GM19438 (cell line): Measurements from ENCODE around the gene SELPLG.
"Not testable (repeated sequence)": the region's sequence is repeated elsewhere in the genome, so short reads cannot be mapped to it uniquely, and the experiment has no call there.

Experiments
- ATAC-seq: cut with Tn5 transposase; IDR thresholded peaks from one replicate; pipeline ENCODE4 v1.9.1; 2021; ENCODE audit warnings: low read depth; ENCODE audit not compliant: unreplicated experiment

Gene SELPLG, protein sequence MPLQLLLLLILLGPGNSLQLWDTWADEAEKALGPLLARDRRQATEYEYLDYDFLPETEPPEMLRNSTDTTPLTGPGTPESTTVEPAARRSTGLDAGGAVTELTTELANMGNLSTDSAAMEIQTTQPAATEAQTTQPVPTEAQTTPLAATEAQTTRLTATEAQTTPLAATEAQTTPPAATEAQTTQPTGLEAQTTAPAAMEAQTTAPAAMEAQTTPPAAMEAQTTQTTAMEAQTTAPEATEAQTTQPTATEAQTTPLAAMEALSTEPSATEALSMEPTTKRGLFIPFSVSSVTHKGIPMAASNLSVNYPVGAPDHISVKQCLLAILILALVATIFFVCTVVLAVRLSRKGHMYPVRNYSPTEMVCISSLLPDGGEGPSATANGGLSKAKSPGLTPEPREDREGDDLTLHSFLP

DNA sequence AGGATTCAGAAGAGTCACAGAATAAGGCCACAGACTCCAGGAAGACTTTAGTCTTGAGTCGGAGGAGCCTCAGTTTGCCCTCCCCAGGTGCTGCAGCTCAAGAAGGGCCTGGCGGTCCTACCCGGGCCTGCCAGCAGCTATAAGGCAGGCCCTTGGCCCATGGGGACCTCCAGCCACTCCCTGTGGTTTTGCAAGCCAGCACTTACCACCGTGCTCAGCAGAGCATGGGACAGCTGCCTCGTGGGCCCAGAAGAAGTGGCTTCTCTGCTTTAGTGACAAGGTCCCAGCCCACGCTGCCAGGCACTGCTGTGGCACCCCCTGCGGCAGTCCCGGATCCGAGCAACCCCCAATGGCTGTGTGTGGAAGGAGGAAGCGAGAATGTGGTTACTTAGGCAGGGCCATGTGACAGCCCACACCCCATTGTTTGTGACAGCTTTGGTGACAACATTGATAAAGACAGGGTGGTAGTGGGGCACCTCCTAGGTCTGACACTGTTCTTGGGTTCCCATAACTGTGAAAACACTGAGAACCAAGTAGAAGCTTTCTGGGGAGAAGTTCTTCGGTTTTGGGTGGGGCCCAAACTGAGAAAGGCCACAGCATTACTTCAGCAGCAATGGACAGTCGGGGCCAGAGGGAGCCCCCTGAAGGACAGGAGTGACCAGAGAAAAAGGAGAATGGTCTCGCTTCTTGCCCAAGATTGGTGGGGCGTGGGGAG lies at the start of gene SELPLG:
TSS of gene SELPLG (minus strand) at position 361 of the 715 bp plus-strand sequence. CDS start 9,587 bp downstream, outside the sequence.
- ATAC-seq: peak; percentile 45

DNA sequence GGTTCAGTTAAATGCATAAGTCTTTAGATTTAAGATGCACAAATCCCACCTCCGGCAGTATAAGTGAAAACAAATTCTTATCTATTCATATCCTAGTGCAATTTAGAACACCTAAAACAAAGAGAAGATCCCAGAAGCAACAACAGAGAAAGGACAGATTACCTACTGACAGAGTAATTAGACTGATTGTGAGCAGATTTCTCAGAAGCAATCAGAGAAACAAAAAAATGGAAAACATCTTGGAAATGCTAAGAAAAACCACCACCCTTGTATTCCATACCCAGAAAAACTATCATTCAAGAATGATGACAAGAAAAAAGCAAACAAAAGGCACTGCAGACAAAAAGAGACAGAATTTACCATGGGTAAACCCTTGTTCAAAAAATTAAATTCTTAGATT lies 47.6 kb upstream of the SELPLG start:
- no peak for ATAC-seq

DNA sequence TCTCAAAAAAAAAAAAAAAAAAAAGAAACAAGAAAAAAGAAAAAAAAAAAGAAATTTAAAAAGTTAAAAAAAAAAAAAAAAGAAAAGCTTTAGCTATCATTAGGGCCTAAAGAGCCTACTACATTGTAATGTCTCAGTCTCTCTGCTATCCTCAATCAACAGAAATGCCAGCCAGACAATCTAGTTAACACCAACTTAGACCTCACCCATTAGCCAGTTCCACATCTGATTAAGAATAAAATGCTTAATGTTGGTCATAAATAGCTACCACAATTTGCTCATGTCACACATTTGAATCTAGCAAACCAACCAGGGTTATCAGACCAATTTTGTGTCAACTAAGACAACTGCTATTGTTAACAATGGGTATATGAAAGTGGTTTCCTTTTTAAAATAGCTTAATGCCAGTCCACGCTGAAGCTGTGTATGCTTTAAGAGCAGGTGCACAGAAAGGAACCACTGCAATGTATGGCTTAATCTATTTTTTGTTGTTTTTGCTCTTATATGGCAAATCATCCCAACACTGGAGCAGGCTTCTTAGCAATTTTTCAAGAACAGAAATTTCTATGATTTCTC lies 45.5 kb upstream of the SELPLG start:
- ATAC-seq: no peak

DNA sequence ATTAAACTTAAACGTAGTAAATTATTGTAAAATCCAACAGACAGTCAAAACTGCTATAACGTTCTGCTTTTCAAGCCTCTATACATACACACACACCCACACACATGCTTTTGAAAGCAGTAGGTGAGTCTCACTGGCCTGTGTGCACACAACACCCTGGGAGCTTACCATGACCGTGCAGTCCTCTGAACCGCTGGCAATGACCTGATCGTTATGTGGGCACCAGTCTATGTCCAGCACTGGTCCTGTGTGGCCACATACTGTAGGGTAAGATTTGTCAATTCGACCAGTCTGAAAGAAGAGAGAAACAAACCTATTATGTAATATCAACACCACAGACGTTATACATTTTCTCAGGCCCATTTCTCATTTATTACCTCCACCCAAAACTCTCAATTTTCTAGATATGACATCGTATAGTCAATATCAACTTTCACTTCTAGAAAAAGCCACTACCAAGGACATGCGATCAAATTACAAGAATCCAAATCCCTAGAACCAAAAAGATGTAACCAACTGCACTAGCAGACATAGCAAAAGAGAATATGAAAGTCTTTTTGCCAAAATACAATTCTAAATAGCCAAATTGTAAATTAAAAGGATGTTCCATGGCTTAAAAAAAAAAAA lies 44.5 kb upstream of the SELPLG start:
- ATAC-seq: no peak

DNA sequence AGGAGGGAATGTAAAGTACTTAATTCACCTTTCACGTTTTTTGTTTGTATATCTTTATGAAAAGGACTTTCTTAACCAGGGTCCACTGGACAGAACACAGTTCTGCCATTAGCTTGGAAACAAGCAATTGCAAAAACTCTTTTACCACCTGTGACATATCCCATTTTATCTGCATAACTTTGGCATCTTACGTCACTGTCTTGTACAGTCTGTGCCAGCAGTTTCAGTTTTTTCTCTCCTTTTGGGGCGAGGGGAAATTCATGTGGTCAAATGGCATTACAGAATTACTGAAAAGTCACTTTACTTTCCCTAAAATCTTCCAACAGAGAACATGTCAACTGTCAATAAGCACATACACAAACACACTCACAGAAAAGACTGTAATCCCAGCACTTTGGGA lies 43.7 kb upstream of the SELPLG start:
- ATAC-seq: no peak

DNA sequence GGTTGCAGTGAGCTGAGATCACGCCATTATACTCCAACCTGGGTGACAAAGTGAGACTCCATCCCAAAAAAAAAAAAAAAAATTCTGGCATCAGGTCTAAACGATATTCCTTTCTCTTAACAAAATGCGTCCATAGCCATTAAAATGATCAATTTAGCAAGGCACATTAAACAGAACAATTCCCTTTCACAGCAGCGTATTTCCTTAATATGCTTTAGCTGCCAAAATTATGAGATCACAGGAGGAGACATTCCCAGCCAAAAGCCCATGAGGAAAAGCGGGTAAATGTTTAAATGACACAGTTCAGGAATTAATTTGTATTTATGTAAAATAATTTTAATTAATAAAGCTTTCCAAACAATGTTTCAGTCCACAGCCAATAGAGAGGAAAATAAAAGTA lies 43.0 kb upstream of the SELPLG start:
- ATAC-seq: no peak

DNA sequence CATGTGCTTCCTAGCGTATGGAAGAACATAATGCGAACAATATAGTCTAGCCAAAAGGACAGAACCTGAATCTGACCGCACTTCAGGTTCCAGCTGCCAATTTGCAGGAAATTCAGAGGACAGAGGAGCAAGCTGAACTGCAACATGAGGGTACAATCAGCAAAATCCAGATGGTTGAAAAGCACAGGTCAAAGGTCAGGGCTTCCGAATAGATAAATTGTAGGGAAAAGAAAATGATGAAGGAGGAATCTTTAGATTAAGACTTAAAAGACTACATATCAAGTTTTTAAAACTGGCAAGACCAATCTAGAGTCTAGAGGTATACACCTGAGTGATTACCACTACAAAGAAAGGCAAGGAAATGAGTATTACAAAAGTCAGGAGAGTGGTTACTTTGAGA lies 42.1 kb upstream of the SELPLG start:
- ATAC-seq: no peak

DNA sequence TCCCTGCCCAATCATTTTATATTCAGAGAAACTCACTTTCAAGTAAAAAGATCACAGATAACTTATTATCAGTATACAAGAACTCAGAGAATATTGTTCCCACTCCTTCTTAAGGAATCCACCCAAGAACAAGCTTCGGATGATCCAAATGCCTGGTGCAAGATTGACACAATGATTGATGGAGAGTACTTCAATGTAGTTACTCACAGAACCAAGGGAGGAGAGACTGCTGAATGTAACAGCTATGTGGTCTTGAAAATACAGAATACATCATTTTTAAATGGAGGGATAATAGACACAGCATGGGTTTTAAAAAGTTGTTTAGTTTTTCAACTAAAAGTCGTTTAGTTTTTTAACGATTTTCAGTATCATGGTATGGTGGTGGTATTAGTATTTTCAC lies 38.4 kb upstream of the SELPLG start:
- ATAC-seq: no peak

DNA sequence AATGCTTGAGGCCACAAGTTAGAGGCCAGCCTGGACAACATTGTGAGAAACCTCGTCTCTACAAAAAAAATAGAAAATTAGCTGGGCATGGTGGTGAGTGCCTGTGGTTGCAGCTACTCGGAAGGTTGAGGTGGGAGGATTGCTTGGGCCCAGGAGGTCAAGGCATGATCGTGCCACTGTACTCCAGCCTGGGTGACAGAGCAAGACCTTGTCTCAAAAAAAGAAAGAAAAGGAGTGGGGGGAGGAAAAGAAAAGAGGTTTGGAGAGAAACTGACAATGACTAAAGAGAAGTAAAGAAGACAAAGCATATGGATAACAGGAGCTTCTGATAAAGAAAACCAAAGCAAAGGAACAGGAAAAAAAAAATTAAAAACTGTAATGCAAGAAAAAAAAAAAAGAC lies 37.4 kb upstream of the SELPLG start:
- ATAC-seq: no peak

DNA sequence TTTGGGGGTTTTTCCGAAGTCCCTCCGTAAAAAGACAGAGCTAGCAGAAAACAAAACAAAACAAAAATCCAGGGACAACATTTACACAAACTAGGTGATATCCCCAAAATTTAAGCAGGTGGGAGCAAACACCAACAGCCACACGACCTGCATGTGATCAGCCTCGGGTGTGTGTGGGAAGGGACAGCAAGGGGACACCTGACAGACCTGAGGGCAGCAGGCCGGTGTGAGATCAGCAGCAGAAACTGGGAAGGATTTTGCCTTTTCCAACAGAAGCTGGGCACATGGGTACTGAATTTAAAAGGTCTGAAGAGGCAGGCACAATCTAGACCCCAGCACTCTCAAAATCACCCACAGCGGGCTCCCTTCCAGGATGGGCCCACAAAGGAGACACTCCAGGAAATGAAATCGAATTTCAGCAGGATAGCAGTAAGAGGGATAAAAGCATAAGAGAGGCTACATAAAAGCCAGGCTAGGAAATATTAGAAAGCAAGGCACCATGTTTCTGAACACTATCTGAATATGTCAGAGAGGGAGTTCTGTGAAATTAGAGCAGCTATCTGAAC lies 36.5 kb upstream of the SELPLG start:
- ATAC-seq: no peak

DNA sequence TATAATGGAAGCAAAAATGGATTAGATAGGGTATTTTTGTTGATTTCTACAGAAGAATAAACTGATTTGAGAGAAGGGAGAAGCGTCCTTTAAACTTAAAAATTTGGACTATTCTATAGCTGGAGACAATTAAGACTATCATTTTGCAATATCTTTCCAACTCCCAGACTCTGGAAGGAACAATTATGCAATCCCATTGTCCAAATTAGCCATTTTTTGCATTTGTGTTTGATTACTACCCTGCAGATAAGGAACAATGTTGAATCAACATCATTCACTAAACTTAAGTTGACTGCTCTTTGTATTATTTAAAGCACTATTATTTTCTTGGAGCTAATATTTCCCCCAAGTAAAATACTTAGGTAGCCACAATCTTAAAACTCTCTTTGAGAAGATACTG lies 34.8 kb upstream of the SELPLG start:
- no peak for ATAC-seq

DNA sequence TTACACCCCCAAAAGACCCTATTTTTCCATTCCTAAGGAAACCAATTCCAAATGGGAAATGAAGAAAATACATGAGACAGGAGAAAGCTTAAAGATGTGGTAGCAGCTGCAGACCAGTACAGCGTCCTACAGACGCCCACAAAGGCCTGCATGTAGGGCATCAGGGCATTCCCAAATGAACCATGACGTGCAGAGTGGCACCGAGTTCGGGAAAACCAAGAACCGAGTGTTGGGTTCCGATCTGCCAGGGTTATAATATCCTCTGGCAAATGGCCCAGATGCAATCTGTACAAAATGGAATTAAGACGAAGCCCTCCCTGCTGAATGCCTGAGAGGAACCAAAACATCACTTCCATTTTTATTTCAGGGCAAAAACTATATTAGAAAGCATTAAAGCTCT lies 34.4 kb upstream of the SELPLG start:
- ATAC-seq: no peak

DNA sequence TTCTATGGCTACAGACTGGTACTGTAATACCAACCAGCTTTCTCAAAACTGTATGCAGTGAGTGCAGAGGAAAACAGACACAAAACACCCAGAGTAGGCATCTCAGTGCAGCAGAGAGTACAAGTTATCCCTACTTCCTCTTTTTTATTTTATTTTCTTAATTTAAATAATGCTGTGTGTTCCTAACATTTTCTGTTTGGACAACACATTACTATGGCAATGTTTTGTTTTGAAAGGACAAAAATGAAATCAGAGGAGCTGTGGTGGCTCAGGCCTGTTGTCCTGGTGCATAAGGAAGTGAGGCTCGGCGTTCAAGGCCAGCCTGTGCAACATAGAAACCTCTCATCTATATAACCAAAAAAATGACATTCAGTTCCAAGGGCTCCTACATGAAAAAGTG lies 33.7 kb upstream of the SELPLG start:
- ATAC-seq: no peak

DNA sequence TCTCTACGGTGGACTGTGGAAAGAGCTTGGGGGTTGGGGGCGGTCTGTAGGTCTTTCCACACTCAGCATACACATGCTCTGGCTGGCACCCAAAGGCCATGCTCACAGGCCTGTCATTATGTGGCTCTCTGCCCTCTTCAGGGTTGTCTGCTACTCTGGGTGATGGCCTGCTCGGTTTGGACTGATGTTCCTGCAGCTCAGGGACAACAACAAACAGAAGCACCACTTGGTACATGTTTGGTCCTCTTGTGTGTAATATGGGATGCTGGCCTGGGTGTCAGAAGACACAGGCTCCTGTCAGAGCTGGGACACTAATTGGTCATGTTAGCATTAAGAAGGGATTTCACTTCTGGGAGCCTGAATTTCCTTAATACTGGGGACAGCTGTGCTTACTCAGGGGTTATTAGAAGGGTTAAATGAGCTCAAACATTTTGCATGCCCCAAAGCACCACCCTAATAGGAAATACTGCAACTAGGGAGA lies 32.7 kb upstream of the SELPLG start:
- ATAC-seq: no peak

DNA sequence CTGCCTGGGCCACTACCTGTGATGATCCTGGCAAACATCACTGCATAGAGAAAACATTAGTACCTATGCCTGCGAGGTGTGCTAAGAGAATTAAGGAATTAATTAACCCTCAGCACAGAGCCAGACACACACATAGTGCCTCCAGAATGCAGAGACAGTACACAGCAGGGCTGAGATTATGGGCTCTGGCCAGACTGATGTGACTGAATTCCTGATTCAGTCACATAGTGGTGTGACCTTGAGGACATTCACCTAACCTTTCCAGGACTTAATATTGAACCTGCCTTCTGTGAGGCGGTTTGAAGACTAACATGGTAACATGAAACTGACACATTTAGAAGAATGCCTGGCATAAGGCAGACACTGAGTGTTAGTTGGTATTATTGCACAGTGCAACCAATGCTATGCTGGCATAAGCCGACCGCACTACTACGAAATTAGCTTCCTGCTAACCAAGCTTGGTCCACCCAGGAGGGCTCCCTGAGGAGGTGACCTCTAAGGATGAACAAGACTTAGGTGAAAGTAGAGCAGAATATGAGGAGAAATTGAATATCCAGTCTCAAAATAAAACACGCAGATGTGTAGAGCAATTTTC lies 32.0 kb upstream of the SELPLG start:
- ATAC-seq: no peak

DNA sequence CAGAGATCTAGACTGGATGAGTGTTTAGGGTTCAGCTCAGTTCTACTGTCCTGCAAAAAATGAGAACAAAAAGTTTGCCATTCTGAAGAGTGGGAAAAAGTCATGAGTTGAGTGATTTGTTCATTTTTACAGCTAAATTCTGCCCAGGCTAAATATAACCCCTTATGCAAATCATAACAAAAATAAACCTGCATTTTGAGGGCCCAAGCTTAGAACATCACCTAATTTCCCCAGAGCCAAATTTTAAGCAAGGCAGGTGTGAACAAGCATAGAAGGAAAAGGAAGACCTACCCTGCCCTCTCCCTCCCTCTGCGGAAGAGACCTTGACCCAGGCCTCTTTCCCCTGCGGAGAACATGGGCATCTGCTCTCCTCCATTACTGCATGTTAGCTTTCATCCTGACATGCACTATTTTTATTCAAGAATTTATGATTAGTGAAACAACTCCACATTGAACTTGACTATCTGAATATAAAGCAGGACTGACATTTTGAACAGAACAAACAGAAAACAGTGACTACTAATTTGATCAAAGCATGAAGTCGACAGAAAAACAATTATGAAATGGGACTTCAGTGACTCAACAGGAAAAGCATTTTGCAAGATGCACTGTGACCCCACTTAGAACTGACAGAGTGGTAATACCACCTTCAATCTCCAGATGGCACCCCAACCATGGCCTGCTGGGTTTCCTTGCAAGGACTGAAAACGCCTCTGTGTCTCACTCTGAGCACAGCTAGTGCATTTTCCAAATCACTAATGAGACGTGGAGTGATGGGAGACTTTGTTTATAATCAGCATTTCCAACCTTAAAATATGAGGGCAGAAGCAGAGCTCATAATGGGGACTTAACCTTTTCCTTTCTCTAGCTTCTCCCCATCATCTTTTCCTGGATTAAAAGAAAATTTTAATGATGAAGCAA lies 30.9 kb upstream of the SELPLG start:
- peak; percentile 54 for ATAC-seq

DNA sequence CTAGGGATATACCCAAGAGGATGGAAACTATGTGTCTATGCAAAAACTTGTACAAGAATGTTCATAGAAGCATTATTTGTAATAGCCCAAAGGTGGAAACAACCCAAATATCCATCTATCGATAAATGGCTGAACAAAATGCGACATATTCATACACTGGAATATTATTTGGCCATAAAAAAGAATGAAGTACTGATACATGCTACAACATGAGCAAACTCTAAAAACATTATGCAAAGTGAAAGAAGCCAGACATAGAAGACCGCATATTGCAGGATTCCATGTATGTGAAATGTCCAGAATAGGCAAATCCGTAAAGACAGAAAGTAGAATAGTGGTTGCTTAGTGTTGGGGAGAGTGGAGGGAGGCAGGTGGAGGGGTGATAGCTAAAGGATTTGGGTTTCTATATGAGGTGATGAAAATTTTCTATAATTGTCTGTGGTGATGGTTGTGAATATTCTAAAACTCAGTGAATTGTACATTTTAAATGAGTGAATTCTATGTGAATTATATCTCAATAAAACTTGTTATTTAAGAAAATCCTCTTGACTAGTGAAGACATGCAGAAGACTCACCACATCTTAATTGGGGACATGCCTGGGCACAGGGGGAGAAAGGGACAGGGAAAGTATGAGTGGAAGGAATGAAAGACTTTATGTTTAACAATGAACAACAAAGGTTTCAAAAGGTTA lies 29.8 kb upstream of the SELPLG start:
- no peak for ATAC-seq

DNA sequence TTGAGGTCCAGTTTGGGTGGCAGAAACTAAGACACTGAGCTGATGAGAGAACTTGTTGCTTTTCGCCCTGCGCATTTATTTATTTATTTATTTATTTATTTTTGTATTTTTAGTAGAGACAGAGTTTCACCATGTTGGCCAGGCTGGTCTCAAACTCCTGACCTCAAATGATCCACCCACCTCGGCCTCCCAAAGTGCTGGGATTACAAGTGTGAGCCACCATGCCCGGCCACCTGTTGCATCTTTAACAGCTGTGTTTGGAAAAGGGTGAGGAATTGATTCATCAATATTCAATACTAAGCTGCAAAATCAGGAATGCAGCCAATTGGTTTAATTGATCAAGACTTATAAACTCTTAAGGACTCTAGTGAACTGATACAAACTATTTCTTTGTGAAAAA lies 24.4 kb upstream of the SELPLG start:
- ATAC-seq: not testable (repeated sequence)
